Liver (tissue), 9 donors: ENCODE data around the gene SYT6. TPM values are rescaled to one million over a fixed set of nuclear protein-coding genes. Genes with fewer than 3 reads are reported as not detected.

ENCODE experiments used
- DNase-seq: peaks from one replicate; pipeline ENCODE4 v3.0.0-alpha.2; 2017; ENCODE audit warnings: low spot score
- H3K27ac ChIP-seq, 2 donors: one replicate each; pipeline ENCODE4 v1.7.0; 2013; ENCODE audit warnings: inconsistent platforms in 2 of 2, low read length in 2 of 2, control low read depth in 1 of 2, low read depth in 1 of 2, mild to moderate bottlenecking in 1 of 2
- H3K27me3 ChIP-seq, 4 donors: one replicate each; pipeline versions ENCODE4 v1.6.1 to v1.7.0; 2013; ENCODE audit warnings: low read length in 3 of 4, inconsistent platforms in 1 of 4, mild to moderate bottlenecking in 1 of 4, moderate library complexity in 1 of 4; ENCODE audit not compliant: control insufficient read depth in 4 of 4, insufficient read depth in 4 of 4
- H3K36me3 ChIP-seq, 4 donors: one replicate each; pipeline versions ENCODE4 v1.6.1 to v1.7.0; 2013; ENCODE audit warnings: low read length in 3 of 4, mild to moderate bottlenecking in 3 of 4, low read depth in 1 of 4, moderate library complexity in 1 of 4; ENCODE audit not compliant: control insufficient read depth in 4 of 4, insufficient read depth in 3 of 4
- H3K4me1 ChIP-seq, 4 donors: one replicate each; pipeline versions ENCODE4 v1.6.1 to v1.7.0; 2013; ENCODE audit warnings: low read length in 3 of 4, mild to moderate bottlenecking in 3 of 4, moderate library complexity in 1 of 4; ENCODE audit not compliant: control insufficient read depth in 4 of 4, insufficient read depth in 4 of 4
- H3K4me3 ChIP-seq, 3 donors: one replicate each; pipeline versions ENCODE4 v1.6.1 to v1.7.0; 2013; ENCODE audit warnings: low read length in 3 of 3, control low read depth in 1 of 3, low read depth in 1 of 3, mild to moderate bottlenecking in 1 of 3
- H3K9ac ChIP-seq, 2 donors: one replicate each; pipeline ENCODE4 v1.7.0; 2013; ENCODE audit warnings: low read length in 2 of 2, mild to moderate bottlenecking in 2 of 2, moderate library complexity in 2 of 2, control low read depth in 1 of 2, low read depth in 1 of 2
- H3K9me3 ChIP-seq, 4 donors: one replicate each; pipeline versions ENCODE4 v1.6.1 to v1.7.0; 2013; ENCODE audit warnings: low read length in 3 of 4; ENCODE audit not compliant: control insufficient read depth in 4 of 4
- FOXA1 ChIP-seq: IDR thresholded peaks from 2 replicates; pipeline ENCODE4 v1.6.1; 2016; ENCODE audit warnings: antibody characterized with exemption
- FOXA2 ChIP-seq: IDR thresholded peaks from 2 replicates; pipeline ENCODE4 v1.6.1; 2016; ENCODE audit warnings: antibody characterized with exemption
- GABPA ChIP-seq, 2 donors: IDR thresholded peaks in 1 of 2; conservative IDR thresholded peaks in 1 of 2; 2 replicates each; pipeline ENCODE4 v1.6.1; 2016; ENCODE audit warnings: antibody characterized with exemption in 2 of 2, mild to moderate bottlenecking in 1 of 2, moderate library complexity in 1 of 2
- HNF4A ChIP-seq, 2 donors: conservative IDR thresholded peaks; 2 replicates each; pipeline ENCODE4 v1.6.1; 2016; ENCODE audit warnings: antibody characterized with exemption in 2 of 2, mild to moderate bottlenecking in 2 of 2
- HNF4G ChIP-seq: IDR thresholded peaks from 2 replicates; pipeline ENCODE4 v1.6.1; 2016; ENCODE audit warnings: antibody characterized with exemption
- JUND ChIP-seq, 2 donors: IDR thresholded peaks; 2 replicates each; pipeline ENCODE4 v1.6.1; 2016; ENCODE audit warnings: antibody characterized with exemption in 2 of 2
- NR2F2 ChIP-seq: IDR thresholded peaks from 2 replicates; pipeline ENCODE4 v1.6.1; 2016; ENCODE audit warnings: antibody characterized with exemption
- RXRA ChIP-seq, 2 donors: IDR thresholded peaks; 2 replicates each; pipeline ENCODE4 v1.6.1; 2017 to 2018; ENCODE audit warnings: antibody characterized with exemption in 2 of 2, mild to moderate bottlenecking in 1 of 2
- SP1 ChIP-seq: IDR thresholded peaks from 2 replicates; pipeline ENCODE4 v1.6.1; 2018; ENCODE audit warnings: antibody characterized with exemption, mild to moderate bottlenecking
- TAF1 ChIP-seq: conservative IDR thresholded peaks from 2 replicates; pipeline ENCODE4 v1.6.1; 2016; ENCODE audit warnings: antibody characterized with exemption, mild to moderate bottlenecking
- YY1 ChIP-seq: IDR thresholded peaks from 2 replicates; pipeline ENCODE4 v1.6.1; 2016; ENCODE audit warnings: antibody characterized with exemption, mild to moderate bottlenecking
- WGBS: extraction: QIAGEN DNeasy Blood & Tissue Kit; methylation state at CpG from one replicate; pipeline ENCODE4 v1.1.7; 2013; 5-methylcytosine and 5-hydroxymethylcytosine counted together
- polyA plus RNA-seq, 2 donors: library from polyadenylated mRNA; stranded (reverse) in 1 of 2; unstranded in 1 of 2; fragments of 200-250 nt in 1 of 2; fragments of >200 nt in 1 of 2; fragmentation: Nextera tagmentation in 1 of 2; extraction: Ambion mirVana in 1 of 2; gene quantifications; one replicate each; pipeline versions ENCODE4 v1.2.1 to v1.2.3, GENCODE V29; 2013 to 2015
- total RNA-seq, 2 donors: library from RNA; depleted of rRNA; stranded (reverse); fragments of >200 nt; gene quantifications; one replicate each; pipeline ENCODE4 v1.2.3, GENCODE V29; 2014
- TF ChIP-seq, protein P1 (sequence below): IDR thresholded peaks from 2 replicates; pipeline ENCODE4 v1.6.1; 2016; ENCODE audit warnings: antibody characterized with exemption
- TF ChIP-seq, protein P2 (sequence below): IDR thresholded peaks from 2 replicates; pipeline ENCODE4 v1.6.1; 2016; ENCODE audit warnings: antibody characterized with exemption, mild to moderate bottlenecking
- TF ChIP-seq, protein P3 (sequence below): IDR thresholded peaks from 2 replicates; pipeline ENCODE4 v1.6.1; 2016; ENCODE audit warnings: antibody characterized with exemption
- TF ChIP-seq, protein P4 (sequence below): IDR thresholded peaks from 2 replicates; pipeline ENCODE4 v1.6.1; 2016; ENCODE audit warnings: antibody characterized with exemption
- donor health status: healthy.
- donor health status: healthy.
- donor health status: healthy.
- donor health status: healthy.
- donor health status: healthy.

Gene SYT6
- total and polyA plus RNA-seq, 4 donors = under 0.01 to 0.17 TPM; not detected in 2

DNA sequence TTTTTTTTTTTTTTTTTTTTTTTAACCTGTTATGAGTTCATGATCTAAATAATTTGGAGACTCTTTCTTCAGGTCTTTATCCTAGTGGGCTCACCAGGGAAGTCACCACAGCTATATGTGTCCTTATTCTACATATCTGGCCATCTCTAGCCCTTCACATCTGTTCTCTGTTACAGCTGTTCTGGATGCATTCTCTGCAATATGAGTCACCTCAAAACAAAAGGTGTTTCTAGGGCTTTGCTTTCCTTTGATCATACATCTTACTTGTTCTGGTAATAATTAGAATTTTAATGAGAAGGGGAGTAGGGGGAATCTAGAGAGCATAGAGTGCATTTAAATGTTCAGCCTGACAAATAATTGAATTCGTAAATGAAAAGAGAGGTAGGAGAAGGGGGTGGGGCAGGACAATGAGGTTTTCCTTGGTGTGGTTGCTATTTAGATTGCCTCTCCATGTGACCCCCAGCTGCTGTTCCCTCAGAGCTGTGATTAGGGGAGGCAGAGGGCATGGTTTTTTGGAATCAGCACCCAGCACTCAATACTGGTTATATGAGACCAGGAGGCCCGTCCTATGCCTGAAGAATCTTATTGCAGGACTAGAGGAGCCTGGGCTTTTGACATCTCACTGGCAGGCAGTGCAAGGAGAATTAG, 8.0 kb downstream of the SYT6 start:
- Histone ChIP-seq H3K27ac (no peak overlapping the region), H3K9ac (no peak overlapping the region), H3K4me1 (no peaks in the 10 kb centered on the region), H3K4me3 (no peak overlapping the region), H3K9me3 (no peaks in the 10 kb centered on the region), H3K36me3 (no peaks in the 10 kb centered on the region), H3K27me3 (peaks cover 0 to 14% (median 0%) of the 10 kb centered on the region in 4 donors)
- no peak for TF ChIP-seq TAF1
- TF ChIP-seq HNF4A (conservative IDR thresholded peaks at IDR 0.05) = no peak
- TF ChIP-seq, protein P1, sequence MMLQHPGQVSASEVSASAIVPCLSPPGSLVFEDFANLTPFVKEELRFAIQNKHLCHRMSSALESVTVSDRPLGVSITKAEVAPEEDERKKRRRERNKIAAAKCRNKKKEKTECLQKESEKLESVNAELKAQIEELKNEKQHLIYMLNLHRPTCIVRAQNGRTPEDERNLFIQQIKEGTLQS = no peak
- no peak for TF ChIP-seq RXRA (IDR thresholded peaks at IDR 0.05)
- no peak for TF ChIP-seq NR2F2
- TF ChIP-seq, protein P2, sequence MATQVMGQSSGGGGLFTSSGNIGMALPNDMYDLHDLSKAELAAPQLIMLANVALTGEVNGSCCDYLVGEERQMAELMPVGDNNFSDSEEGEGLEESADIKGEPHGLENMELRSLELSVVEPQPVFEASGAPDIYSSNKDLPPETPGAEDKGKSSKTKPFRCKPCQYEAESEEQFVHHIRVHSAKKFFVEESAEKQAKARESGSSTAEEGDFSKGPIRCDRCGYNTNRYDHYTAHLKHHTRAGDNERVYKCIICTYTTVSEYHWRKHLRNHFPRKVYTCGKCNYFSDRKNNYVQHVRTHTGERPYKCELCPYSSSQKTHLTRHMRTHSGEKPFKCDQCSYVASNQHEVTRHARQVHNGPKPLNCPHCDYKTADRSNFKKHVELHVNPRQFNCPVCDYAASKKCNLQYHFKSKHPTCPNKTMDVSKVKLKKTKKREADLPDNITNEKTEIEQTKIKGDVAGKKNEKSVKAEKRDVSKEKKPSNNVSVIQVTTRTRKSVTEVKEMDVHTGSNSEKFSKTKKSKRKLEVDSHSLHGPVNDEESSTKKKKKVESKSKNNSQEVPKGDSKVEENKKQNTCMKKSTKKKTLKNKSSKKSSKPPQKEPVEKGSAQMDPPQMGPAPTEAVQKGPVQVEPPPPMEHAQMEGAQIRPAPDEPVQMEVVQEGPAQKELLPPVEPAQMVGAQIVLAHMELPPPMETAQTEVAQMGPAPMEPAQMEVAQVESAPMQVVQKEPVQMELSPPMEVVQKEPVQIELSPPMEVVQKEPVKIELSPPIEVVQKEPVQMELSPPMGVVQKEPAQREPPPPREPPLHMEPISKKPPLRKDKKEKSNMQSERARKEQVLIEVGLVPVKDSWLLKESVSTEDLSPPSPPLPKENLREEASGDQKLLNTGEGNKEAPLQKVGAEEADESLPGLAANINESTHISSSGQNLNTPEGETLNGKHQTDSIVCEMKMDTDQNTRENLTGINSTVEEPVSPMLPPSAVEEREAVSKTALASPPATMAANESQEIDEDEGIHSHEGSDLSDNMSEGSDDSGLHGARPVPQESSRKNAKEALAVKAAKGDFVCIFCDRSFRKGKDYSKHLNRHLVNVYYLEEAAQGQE = no peak
- TF ChIP-seq YY1 = no peak
- TF ChIP-seq SP1 = no peak
- TF ChIP-seq, protein P3, sequence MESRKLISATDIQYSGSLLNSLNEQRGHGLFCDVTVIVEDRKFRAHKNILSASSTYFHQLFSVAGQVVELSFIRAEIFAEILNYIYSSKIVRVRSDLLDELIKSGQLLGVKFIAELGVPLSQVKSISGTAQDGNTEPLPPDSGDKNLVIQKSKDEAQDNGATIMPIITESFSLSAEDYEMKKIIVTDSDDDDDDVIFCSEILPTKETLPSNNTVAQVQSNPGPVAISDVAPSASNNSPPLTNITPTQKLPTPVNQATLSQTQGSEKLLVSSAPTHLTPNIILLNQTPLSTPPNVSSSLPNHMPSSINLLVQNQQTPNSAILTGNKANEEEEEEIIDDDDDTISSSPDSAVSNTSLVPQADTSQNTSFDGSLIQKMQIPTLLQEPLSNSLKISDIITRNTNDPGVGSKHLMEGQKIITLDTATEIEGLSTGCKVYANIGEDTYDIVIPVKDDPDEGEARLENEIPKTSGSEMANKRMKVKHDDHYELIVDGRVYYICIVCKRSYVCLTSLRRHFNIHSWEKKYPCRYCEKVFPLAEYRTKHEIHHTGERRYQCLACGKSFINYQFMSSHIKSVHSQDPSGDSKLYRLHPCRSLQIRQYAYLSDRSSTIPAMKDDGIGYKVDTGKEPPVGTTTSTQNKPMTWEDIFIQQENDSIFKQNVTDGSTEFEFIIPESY = no peak
- TF ChIP-seq FOXA2 = no peak
- WGBS = 92% methylated on average over 2 of the region's 2 CpGs
- no peak for DNase-seq

DNA sequence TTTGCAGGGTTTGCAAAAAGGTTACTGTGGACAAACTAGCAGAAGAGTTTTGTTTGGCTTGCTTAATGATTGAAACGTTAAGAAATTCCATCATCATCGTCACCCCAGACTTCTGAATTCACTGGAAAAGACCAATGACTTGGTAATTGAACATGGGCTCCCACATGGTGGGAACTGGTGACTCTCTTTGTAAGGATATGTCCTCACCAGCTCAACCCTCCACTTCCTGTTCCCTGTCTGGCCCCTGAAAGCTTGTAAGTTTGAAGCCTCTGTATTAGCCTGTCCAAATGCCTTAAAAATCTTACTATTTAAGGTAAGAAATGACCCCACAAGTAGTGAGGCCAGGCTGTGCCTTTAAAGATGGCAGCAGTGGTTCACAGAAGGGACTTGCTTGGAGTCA, 9.7 kb downstream of the SYT6 start:
- H3K4me3 ChIP-seq = no peak overlapping the region
- DNase-seq = no peak
- WGBS = 79% methylated on average over 2 of the region's 2 CpGs
- no peaks in the 10 kb centered on the region for H3K4me1 ChIP-seq
- H3K27ac ChIP-seq = no peak overlapping the region
- no peak for TF ChIP-seq JUND (IDR thresholded peaks at IDR 0.05)
- TF ChIP-seq RXRA (IDR thresholded peaks at IDR 0.05) = no peak
- TF ChIP-seq FOXA1 = no peak
- TF ChIP-seq, protein P4, sequence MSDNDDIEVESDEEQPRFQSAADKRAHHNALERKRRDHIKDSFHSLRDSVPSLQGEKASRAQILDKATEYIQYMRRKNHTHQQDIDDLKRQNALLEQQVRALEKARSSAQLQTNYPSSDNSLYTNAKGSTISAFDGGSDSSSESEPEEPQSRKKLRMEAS = no peak
- TF ChIP-seq HNF4A (conservative IDR thresholded peaks at IDR 0.05) = no peak
- TF ChIP-seq, protein P2 = no peak
- no peak for TF ChIP-seq SP1
- TF ChIP-seq, protein P1 = no peak
- TF ChIP-seq, protein P3 = no peak
- TF ChIP-seq GABPA (IDR thresholded peaks at IDR 0.05 in 1 of 2, conservative IDR thresholded peaks at IDR 0.05 in 1 of 2) = no peak
- no peak for TF ChIP-seq HNF4G
- TF ChIP-seq FOXA2 = no peak
- peaks cover 0 to 10% (median 0%) of the 10 kb centered on the region in 4 donors for H3K27me3 ChIP-seq
- no peaks in the 10 kb centered on the region for H3K9me3 ChIP-seq
- no peaks in the 10 kb centered on the region for H3K36me3 ChIP-seq
- no peak overlapping the region for H3K9ac ChIP-seq
